Spleen (tissue), 11 donors: ENCODE results near the gene EPHX1. TPM values are rescaled to one million over a fixed set of nuclear protein-coding genes. Genes with fewer than 3 reads are reported as not detected.
A peak's percentile ranks its signal among the peaks of the same experiment; 100 is the strongest.

Source experiments
- DNase-seq: peaks from one replicate; pipeline ENCODE4 v3.0.0-alpha.2; 2020
- H3K27ac ChIP-seq, 8 donors: fragments of 200-600 bp; sonication (generic) in 7 of 8; 1 replicate in 4 of 8; 2 replicates in 4 of 8; pipeline versions ENCODE4 v1.5.0 to v1.8.0; 2016 to 2021; ENCODE audit warnings: inconsistent platforms in 4 of 8, mild to moderate bottlenecking in 4 of 8, moderate library complexity in 1 of 8
- H3K27me3 ChIP-seq, 7 donors: fragments of 200-600 bp; sonication (generic) in 6 of 7; replicated peaks in 1 of 7; 1 replicate in 4 of 7; 2 replicates in 3 of 7; pipeline versions ENCODE4 v1.5.0 to v1.8.0; 2016 to 2021; ENCODE audit warnings: inconsistent platforms in 3 of 7, mild to moderate bottlenecking in 1 of 7
- H3K36me3 ChIP-seq, 6 donors: fragments of 200-600 bp; sonication (generic) in 5 of 6; 1 replicate in 4 of 6; 2 replicates in 2 of 6; pipeline versions ENCODE4 v1.5.0 to v1.8.0; 2016 to 2021; ENCODE audit warnings: inconsistent platforms in 2 of 6
- H3K4me1 ChIP-seq, 6 donors: fragments of 200-600 bp; sonication (generic) in 5 of 6; 1 replicate in 3 of 6; 2 replicates in 3 of 6; pipeline versions ENCODE4 v1.5.0 to v1.8.0; 2016 to 2021; ENCODE audit warnings: inconsistent platforms in 3 of 6
- H3K4me3 ChIP-seq, 8 donors: fragments of 200-600 bp; sonication (generic) in 7 of 8; 1 replicate in 4 of 8; 2 replicates in 4 of 8; pipeline versions ENCODE4 v1.5.0 to v1.8.0; 2016 to 2021; ENCODE audit warnings: inconsistent platforms in 4 of 8, mild to moderate bottlenecking in 4 of 8, moderate library complexity in 2 of 8
- H3K9me3 ChIP-seq, 8 donors: fragments of 200-600 bp; sonication (generic) in 7 of 8; 1 replicate in 4 of 8; 2 replicates in 4 of 8; pipeline versions ENCODE4 v1.5.0 to v1.8.0; 2016 to 2021; ENCODE audit warnings: inconsistent platforms in 4 of 8
- POLR2A ChIP-seq, 3 donors: fragments of 450-650 bp; IDR thresholded peaks; one replicate each; pipeline ENCODE4 v1.5.1; 2017; ENCODE audit warnings: antibody characterized with exemption in 3 of 3, mild to moderate bottlenecking in 1 of 3
- POLR2AphosphoS5 ChIP-seq, 3 donors: sonication (generic); formaldehyde crosslinking; IDR thresholded peaks; one replicate each; pipeline ENCODE4 v1.5.1; 2017; ENCODE audit warnings: antibody characterized with exemption in 3 of 3
- whole genome bisulfite sequencing, 5 donors: extraction: QIAGEN DNeasy Blood & Tissue Kit in 3 of 5; methylation state at CpG; one replicate each; pipeline versions ENCODE4 v1.1.5 to v1.1.7; 2013 to 2018; 5-methylcytosine and 5-hydroxymethylcytosine counted together
- intact Hi-C: fragments of 100-400 bp; cut with DNase I; formaldehyde crosslinking; loops from one replicate; pipeline ENCODE4 v1.15.0; 2023; ENCODE audit warnings: low total_unique reads
- polyA plus RNA-seq, 3 donors: library from polyadenylated mRNA; stranded (reverse); fragments of 200-250 nt; gene quantifications; one replicate each; pipeline ENCODE4 v1.2.1, GENCODE V29; 2013
- total RNA-seq, 7 donors: library from RNA; depleted of rRNA in 3 of 7; stranded (reverse); fragments of >200 nt in 3 of 7; fragmentation: NEBNext Ultra II Directional in 4 of 7; extraction: Animal tissue kit (Norgen Biotek cat#: 25700) in 4 of 7; gene quantifications; one replicate each; pipeline versions ENCODE4 v1.1.0 to v1.2.1, GENCODE V29; 2016 to 2021
- TF ChIP-seq, protein P1 (sequence below), 11 experiments: fragments of 200-600 bp in 7 of 11; fragments of 450-650 bp in 4 of 11; sonication (generic) in 4 of 11; IDR thresholded peaks in 8 of 11; conservative IDR thresholded peaks in 3 of 11; 1 replicate in 7 of 11; 2 replicates in 4 of 11; pipeline versions ENCODE4 v1.4.0 to v1.8.0; 2016 to 2021; ENCODE audit warnings: antibody characterized with exemption in 11 of 11, inconsistent platforms in 4 of 11, mild to moderate bottlenecking in 1 of 11
- donor health status: healthy with polysubstance abuse.
- donor health status: DM: no; HTN: no; CAD: no; lungs with moderate emphysema.
- donor health status: DM: no; HTN: no; CAD: no.
- donor health status: Bipolar disorder and iron deficiency.
- donor health status: healthy.
- donor health status: DM: no; HTN: no; CAD: no.
- donor health status: DM: yes; HTN: yes; CAD: no.

Gene EPHX1
- total and polyA plus RNA-seq, 10 donors, result 3.9 to 92.8 (median 43.9) TPM

DNA sequence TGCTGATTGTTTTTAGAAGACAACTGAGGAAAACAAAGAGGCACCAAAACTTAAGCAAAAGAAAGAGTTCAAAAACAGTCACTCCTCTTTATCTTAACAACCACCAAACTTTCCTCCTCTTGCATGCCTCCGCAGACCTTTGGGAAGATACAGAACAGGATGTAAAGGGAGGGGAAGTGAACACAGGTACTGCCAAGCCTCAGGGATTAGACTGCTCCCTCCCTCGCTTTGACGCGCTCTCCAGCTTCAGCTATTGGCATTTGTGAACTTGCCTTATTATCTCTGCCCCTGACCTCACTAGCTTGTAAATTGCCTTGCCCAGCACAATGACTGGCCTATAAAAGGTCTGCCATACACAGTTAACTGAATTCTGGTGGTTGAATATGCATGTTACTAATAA lies 37.1 kb upstream of the EPHX1 start:
- peaks cover 0 to 83% (median 43%) of the 10 kb centered on the region in 6 donors for H3K4me1 ChIP-seq
- H3K27me3 ChIP-seq, result no peaks in the 10 kb centered on the region
- 47 to 84% (median 69%) methylated on average over 4 of the region's 4 CpGs for WGBS, 5 donors
- no peaks in the 10 kb centered on the region for H3K36me3 ChIP-seq
- no peaks in the 10 kb centered on the region for H3K9me3 ChIP-seq
- H3K4me3 ChIP-seq, result no peak overlapping the region
- peak overlapping the region in 6 of 8 donors; percentile 28 to 65 (median 60) for H3K27ac ChIP-seq
- DNase-seq, result no peak
- intact Hi-C loops, result loop anchor here (5.0 to 10.0 kb wide), 2 partner anchors 202 to 221 kb away; no protein-coding TSS in a partner anchor
- TF ChIP-seq, protein P1, sequence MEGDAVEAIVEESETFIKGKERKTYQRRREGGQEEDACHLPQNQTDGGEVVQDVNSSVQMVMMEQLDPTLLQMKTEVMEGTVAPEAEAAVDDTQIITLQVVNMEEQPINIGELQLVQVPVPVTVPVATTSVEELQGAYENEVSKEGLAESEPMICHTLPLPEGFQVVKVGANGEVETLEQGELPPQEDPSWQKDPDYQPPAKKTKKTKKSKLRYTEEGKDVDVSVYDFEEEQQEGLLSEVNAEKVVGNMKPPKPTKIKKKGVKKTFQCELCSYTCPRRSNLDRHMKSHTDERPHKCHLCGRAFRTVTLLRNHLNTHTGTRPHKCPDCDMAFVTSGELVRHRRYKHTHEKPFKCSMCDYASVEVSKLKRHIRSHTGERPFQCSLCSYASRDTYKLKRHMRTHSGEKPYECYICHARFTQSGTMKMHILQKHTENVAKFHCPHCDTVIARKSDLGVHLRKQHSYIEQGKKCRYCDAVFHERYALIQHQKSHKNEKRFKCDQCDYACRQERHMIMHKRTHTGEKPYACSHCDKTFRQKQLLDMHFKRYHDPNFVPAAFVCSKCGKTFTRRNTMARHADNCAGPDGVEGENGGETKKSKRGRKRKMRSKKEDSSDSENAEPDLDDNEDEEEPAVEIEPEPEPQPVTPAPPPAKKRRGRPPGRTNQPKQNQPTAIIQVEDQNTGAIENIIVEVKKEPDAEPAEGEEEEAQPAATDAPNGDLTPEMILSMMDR (IDR thresholded peaks at IDR 0.05 in 8 of 11, conservative IDR thresholded peaks at IDR 0.05 in 3 of 11), result no peak
- no peak for TF ChIP-seq POLR2AphosphoS5 (IDR thresholded peaks at IDR 0.05)
- no peak for TF ChIP-seq POLR2A (IDR thresholded peaks at IDR 0.05)

DNA sequence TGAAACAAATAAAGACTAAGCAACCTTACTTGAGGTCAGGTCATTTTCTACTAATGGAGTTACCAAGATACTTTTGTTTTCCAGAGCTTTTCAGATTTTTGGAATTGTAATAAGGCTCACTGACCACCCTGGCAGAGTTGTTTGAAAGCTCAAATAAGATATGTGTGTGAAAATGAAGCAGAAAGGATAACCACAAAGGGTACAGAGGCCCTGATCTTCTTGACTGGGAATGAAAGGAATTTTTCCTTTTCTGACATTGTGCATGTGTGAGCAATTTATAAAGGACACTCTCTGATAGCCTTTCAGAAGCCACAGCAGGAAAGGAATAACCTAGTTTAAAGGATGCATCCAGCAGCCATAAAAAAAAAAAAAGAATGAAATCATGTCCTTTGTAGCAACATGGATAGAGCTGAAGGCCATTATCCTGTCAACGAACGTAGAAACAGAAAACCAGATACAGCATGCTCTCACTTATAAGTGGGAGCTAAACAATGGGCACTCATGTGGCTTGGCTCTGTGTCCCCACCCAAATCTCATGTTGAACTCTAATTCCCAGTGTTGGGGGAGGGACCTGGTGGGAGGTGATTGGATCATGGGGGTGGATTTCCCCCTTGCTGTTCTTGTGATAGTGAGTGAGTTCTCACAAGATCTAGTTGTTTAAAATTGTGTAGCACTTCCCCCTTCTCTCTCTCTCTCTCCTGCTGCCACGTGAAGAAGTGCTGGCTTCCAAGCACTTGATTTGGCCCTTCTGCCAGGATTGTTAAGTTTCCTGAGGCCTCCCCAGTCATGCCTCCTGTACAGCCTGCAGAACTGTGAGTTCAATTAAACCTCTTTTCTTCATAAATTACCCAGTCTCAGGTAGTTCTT lies 35.4 kb upstream of the EPHX1 start:
- peak overlapping the region in 6 of 8 donors; percentile 34 to 64 (median 62) for H3K27ac ChIP-seq
- no peaks in the 10 kb centered on the region for H3K27me3 ChIP-seq
- DNase-seq, result no peak
- intact Hi-C loops, result loop anchor here (5.0 to 10.0 kb wide), 3 partner anchors 138 to 222 kb away; no protein-coding TSS in a partner anchor
- H3K4me1 ChIP-seq, result peaks cover 9 to 83% (median 52%) of the 10 kb centered on the region in 6 donors
- no peaks in the 10 kb centered on the region for H3K9me3 ChIP-seq
- no peak overlapping the region for H3K4me3 ChIP-seq
- WGBS, 5 donors, result 40 to 65% (median 46%) methylated on average over 3 of the region's 3 CpGs
- TF ChIP-seq POLR2A (IDR thresholded peaks at IDR 0.05) (no peak), POLR2AphosphoS5 (IDR thresholded peaks at IDR 0.05) (no peak)
- TF ChIP-seq, protein P1 (IDR thresholded peaks at IDR 0.05 in 8 of 11, conservative IDR thresholded peaks at IDR 0.05 in 3 of 11), result no peak
- peaks cover 0 to 4% (median 0%) of the 10 kb centered on the region in 6 donors for H3K36me3 ChIP-seq

DNA sequence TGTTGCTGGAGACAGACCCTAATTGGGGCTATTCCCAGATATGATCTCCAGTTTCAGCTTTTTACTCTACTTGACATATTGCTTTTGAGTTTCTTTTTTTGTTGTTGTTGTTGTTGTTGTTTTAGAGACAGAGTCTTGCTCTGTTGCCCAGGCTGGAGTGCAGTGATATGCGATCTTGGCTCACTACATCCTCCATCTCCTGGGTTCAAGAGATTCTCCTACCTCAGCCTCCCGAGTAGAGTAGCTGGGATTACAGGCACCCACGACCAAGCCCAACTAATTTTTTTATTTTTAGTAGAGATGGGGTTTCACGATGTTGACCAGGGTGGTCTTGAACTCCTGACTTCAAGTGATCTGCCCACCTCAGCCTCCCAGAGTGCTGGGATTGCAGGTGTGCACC lies 33.6 kb upstream of the EPHX1 start:
- 90 to 93% (median 91%) methylated on average over 4 of the region's 4 CpGs for WGBS, 5 donors
- Histone ChIP-seq H3K9me3 (no peaks in the 10 kb centered on the region), H3K4me3 (peak overlapping the region in 1 of 8 donors; percentile 76), H3K4me1 (peaks cover 22 to 87% (median 63%) of the 10 kb centered on the region in 6 donors), H3K27me3 (no peaks in the 10 kb centered on the region), H3K27ac (peak overlapping the region in 3 of 8 donors; percentile 96 to 99 (median 97)), H3K36me3 (peaks cover 0 to 11% (median 0%) of the 10 kb centered on the region in 6 donors)
- TF ChIP-seq POLR2A (IDR thresholded peaks at IDR 0.05), result no peak
- TF ChIP-seq, protein P1 (IDR thresholded peaks at IDR 0.05 in 8 of 11, conservative IDR thresholded peaks at IDR 0.05 in 3 of 11), result no peak
- no peak for TF ChIP-seq POLR2AphosphoS5 (IDR thresholded peaks at IDR 0.05)
- DNase-seq, result no peak
- intact Hi-C loops, result loop anchor here (5.0 to 10.0 kb wide), 2 partner anchors 136 to 199 kb away; no protein-coding TSS in a partner anchor
